Epithelial cell of prostate (primary cell): ENCODE results near the gene CEND1.
A peak's percentile ranks its signal among the peaks of the same experiment; 100 is the strongest.

Source experiments
- DNase-seq: peaks from one replicate; pipeline ENCODE4 v3.0.0-alpha.2; 2011; ENCODE audit warnings: low read depth, low spot score
- H3K27ac ChIP-seq: fragments of 450-650 bp; 2 replicates; pipeline ENCODE4 v1.5.1; 2017; ENCODE audit warnings: mild to moderate bottlenecking

CEND1 gene

GRCh38 chr11:769887-770641 is 19.8 kb downstream of the CEND1 start:
- H3K27ac ChIP-seq: no peak overlapping the region
- DNase-seq: no peak

GRCh38 chr11:767238-767637 is 22.7 kb downstream of the CEND1 start:
- no peak overlapping the region for H3K27ac ChIP-seq
- no peak for DNase-seq

GRCh38 chr11:766936-767210 is 23.0 kb downstream of the CEND1 start:
- no peak overlapping the region for H3K27ac ChIP-seq
- no peak for DNase-seq

- no peak overlapping the region for H3K27ac ChIP-seq
- no peak for DNase-seq
Measured at GRCh38 chr11:766106-766935, 23.6 kb downstream of the CEND1 start.

- DNase-seq: no peak
- peak overlapping the region; percentile 27 for H3K27ac ChIP-seq
Measured at GRCh38 chr11:765802-766091, 24.1 kb downstream of the CEND1 start.

- H3K27ac ChIP-seq: peak overlapping the region; percentile 27
- DNase-seq: no peak
Measured at GRCh38 chr11:765025-765801, 24.7 kb downstream of the CEND1 start.

- peak overlapping the region; percentile 91 for H3K27ac ChIP-seq
Measured at GRCh38 chr11:764322-765024, 25.4 kb downstream of the CEND1 start.

GRCh38 chr11:763549-764321 is 26.2 kb downstream of the CEND1 start:
- peak overlapping the region; percentile 91 for H3K27ac ChIP-seq
- DNase-seq: no peak

More at GRCh38 chr11:764322-765024, 25.4 kb downstream of the CEND1 start:
- no peak for DNase-seq

GRCh38 chr11:763073-763463 is 26.8 kb downstream of the CEND1 start:
- H3K27ac ChIP-seq: peak overlapping the region; percentile 91
- no peak for DNase-seq

- DNase-seq: peak; percentile 49
- peak overlapping the region; percentile 91 for H3K27ac ChIP-seq
Measured at GRCh38 chr11:762421-763072, 27.3 kb downstream of the CEND1 start.

GRCh38 chr11:761526-762108 is 28.3 kb downstream of the CEND1 start:
- no peak for DNase-seq
- peak overlapping the region; percentile 91 for H3K27ac ChIP-seq

- H3K27ac ChIP-seq: peak overlapping the region; percentile 9
- no peak for DNase-seq
Measured at GRCh38 chr11:760236-760635, 29.7 kb downstream of the CEND1 start.

- no peak overlapping the region for H3K27ac ChIP-seq
- no peak for DNase-seq
Measured at GRCh38 chr11:749731-750130, 40.2 kb downstream of the CEND1 start.

GRCh38 chr11:748007-748359 is 41.9 kb downstream of the CEND1 start:
- peak overlapping the region; percentile 73 for H3K27ac ChIP-seq
- no peak for DNase-seq

- peak within 1 kb of the TSS; percentile 73 for H3K27ac ChIP-seq
- peak; percentile 20 for DNase-seq
Measured at GRCh38 chr11:747158-748006, 42.5 kb downstream of the CEND1 start, which contains the start of gene TALDO1. TALDO1 (plus strand) TSS chr11:747464; CDS start chr11:747482, 18 bp downstream.

- H3K27ac ChIP-seq: peak overlapping the region; percentile 73
- no peak for DNase-seq
Measured at GRCh38 chr11:746289-747157, 43.4 kb downstream of the CEND1 start.

GRCh38 chr11:745428-745827 is 44.5 kb downstream of the CEND1 start:
- no peak overlapping the region for H3K27ac ChIP-seq
- no peak for DNase-seq
